GM21360 (cell line): ENCODE data around the gene TAF7L.
"Not testable (repeated sequence)": the region's sequence is repeated elsewhere in the genome, so short reads cannot be mapped to it uniquely, and the experiment has no call there.

ENCODE experiments used
- ATAC-seq: cut with Tn5 transposase; IDR thresholded peaks from one replicate; pipeline ENCODE4 v1.9.1; 2021; ENCODE audit warnings: mild to moderate bottlenecking, moderate library complexity; ENCODE audit not compliant: unreplicated experiment

The TAF7L gene, protein sequence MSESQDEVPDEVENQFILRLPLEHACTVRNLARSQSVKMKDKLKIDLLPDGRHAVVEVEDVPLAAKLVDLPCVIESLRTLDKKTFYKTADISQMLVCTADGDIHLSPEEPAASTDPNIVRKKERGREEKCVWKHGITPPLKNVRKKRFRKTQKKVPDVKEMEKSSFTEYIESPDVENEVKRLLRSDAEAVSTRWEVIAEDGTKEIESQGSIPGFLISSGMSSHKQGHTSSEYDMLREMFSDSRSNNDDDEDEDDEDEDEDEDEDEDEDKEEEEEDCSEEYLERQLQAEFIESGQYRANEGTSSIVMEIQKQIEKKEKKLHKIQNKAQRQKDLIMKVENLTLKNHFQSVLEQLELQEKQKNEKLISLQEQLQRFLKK

DNA sequence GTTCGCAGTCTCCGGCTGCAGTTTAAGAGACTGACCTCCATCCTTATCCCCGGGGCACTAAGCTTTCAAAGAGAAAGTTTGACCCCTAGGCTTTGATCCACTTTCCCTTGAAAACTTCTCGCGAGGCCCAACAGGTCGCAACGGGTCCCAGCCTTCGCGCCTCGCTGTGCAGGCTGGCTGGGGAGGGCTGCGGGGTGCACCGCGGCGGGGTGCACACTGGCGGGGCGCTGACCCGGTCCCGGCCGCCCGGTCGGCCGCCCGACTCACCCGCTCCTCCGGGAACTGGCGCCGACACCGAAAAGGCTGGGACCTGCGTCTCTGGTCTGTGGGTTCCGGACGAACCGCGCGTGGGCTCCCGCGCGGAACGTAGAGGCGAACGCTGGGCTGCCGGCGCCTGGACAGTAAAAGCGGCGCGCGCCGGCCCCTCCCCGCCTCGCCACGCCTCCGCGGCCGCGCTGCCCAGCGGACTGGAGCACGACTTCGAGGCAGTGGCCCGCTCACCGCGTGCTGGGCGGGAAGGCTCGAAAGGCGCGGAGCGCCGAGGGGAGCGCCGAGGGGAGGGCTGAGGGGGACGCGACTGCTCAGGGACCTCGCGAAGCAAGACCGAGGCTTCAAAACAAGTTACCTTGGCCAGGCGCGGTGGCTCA, at the start of gene TAF7L:
TAF7L (minus strand) TSS at position 378 of the 647 bp plus-strand sequence. CDS start 3,791 bp downstream, outside the sequence.
- no peak for ATAC-seq

DNA sequence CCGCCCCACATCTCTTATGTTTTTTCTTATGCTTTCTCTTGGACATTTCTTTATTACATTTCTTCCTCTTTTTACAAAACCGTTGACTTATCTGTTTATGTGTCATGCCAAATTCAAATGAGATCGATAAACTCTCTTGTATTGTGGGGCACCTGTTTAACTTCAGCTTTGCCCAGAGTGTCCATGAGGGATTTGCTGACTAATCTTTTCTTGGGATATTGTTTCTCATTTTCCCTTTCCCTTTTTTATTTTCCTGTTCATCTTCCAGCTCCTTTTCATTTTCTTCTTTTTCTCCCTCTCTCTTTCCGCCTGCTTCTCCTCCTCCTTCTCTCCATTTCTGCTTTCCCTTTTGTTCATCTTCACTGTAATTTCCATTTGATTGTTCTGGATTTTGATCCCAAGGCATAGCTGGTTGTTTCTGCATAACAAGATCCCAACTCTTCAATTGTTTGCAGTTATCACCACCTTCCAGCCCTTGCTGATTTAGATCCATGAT, 46.7 kb upstream of the TAF7L start:
- no peak for ATAC-seq

DNA sequence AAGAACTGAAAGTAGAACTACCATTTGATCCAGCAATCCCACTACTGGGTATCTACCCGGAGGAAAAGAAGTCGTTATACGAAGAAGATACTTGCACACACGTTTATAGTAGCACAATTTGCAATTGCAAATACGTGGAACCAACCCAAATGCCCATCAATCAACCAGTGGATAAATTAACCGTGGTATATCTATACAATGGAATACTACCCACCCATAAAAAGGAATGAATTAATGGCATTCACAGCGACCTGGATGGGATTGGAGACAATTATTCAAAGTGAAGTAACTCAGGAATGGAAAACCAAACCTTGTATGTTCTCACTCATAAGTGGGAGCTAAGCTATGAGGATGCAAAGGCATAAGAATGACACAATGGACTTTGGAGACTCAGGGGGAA, 43.2 kb upstream of the TAF7L start:
- not testable (repeated sequence) for ATAC-seq

DNA sequence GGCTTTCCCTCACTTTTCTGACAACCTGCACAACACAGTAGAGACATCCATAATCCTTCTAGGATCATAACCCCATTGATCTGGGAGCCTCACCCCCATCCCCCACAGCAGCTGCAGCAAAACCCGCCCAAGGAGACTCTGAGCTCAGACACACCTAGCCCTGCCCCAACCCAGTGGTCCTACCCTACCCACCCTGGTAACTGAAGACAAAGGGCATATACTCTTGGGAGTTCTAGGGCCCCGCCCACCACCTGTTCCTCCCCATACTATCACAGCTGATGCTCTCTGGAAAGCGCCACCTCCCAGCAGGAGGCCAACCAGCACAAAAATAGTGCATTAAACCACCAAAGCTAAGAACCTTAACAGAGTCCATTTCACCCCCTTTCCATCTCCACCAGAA, 35.5 kb upstream of the TAF7L start:
- ATAC-seq = not testable (repeated sequence)

DNA sequence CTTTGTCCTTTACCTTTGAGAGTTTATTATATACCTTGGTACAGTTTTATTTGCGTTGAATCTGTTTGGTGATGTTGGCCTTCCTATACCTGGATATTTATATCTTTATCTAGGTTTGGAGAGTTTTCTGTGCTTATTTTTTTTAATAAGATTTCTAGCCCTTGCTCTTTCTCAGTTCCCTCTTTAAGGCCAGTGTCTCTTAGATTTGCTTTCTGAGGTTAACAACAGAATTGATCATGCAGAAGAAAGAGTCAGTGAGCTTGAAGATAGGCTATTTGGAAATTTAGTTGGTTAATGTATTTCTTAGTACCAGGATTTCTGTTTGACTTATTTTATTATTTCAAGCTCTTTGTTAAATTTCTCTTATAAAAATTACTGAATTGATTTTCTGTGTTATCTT, 12.7 kb upstream of the TAF7L start:
- no peak for ATAC-seq

DNA sequence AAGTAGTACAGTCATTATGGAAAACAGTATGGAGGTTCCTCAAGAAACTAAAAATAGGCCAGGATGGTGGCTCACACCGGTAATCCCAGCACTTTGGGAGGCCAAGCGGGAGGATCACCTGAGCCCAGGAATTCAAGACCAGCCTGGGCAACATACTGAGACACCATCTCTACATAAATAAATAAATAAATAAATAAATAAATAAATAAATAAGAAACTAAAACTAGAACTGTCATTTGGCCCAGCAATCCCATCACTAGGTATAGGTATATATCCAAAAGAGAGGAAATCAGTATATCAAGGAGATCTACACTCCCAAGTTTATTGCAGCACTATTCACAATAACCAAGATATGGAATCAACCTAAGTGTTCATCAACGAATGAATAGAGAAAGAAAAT, 4.5 kb upstream of the TAF7L start:
- not testable (repeated sequence) for ATAC-seq

DNA sequence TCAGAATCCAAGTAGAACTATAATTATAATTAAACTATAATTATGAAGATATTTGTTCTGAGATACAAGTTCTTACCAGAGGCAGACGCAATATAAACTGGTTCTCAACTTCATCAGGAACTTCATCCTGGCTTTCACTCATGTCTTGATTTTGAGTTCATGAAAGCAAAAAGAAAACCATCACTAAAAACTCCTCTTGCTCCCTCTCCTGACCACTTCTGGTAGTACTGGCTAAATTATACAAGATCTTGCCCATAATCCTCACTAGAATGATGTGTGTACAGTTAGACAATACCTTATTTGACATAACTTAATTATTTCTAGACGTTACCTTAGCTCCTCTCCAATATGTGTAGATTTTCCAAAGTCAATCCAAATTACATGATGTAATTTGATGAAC, 3.7 kb downstream of the TAF7L start:
- ATAC-seq = no peak

DNA sequence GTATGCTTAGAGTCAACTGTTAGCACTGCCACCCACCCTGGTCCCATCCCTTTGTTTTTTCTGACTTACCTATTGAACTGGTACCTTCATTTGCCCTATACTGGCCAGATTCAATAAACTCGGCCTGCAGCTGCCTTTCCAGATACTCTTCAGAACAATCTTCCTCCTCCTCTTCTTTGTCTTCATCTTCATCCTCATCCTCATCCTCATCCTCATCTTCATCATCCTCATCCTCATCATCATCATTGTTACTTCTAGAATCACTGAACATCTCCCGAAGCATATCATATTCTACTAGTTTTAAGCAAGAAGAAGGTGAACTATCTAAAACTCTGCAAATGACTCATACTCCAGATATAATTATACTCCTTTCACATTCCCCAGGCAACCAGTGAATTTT, 14.9 kb downstream of the TAF7L start:
- ATAC-seq = no peak

DNA sequence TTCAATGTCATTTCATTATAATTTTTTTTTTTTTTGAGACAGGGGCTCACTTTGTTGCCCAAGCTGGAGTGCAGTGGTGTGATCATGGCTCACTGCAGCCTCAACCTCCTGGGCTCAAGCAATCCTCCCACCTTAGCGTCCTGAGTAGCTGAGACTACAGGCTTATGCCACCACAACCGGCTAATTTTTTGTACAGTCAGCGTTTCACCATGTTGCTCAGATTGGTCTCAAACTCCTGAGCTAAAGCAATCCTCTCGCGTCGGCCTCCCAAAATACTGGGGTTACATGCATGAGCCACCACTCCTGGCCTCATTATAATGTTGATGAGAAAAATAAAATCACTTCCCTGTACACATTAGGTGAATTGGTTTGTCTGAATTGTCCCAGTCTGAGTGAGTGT, 16.9 kb downstream of the TAF7L start:
- ATAC-seq = no peak

DNA sequence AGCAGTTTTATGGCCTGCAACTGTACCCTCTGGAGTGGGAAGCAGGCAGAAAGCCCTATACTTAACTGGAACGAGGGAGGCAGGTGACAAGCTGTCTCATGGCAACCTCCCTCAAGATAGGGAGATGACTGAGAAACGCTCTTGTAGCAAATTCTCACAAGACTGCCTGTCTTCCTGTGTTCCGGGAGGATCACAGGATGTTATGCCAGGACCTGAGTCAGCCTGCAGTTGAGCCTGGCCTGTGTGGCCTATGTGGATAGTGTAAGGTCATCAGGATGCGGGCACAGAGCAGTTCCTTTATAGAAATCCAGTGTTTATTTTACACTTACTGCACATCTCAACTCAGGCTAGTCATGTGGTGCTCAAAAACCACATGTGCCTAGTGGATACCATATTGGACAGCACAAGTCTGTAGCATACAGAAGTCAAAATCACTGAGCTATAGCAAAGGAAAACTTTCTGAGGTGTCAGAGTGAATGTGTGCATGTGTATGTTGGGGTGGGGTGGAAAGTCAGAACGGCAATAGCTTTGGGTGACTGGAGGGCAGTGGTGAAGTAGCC, 25.2 kb downstream of the TAF7L start:
- no peak for ATAC-seq

DNA sequence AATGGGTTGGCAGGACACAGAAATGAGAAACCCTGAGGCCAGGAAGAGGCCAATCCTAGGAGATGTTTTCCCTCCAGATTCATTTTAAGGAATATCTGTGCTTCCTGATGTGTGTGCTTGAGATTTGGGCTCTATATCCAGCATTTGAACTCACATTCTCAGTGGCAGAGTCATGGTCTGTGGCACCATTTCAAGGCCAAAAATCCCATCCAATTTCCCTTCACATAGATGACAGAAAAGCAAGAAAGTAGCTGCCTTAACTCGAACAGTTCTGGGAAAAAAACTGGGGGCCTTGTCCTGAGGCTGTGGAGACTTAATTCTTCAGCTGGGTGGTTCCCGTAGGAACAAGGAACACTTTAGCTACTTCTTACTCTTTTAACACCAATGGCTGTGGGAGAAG, 27.4 kb downstream of the TAF7L start:
- ATAC-seq = no peak

DNA sequence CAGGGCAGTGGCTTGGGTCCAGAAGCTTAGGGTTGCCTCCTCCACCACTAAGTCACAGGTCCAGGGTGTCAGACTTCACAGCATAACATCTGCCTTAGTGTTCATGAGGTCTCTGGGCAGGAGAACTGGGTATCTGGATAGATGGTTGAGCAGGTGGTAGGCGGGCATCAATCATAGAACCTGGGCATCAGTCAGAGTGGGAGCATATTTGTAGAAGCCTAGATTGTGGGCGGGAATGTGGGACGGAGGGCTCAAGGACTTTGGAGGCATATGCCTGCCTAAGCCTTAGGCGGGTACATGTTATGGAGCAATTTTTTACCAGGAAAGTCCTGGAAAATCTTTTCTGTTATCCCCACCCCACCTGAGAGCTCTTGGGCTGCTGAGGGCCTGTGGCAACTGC, 28.5 kb downstream of the TAF7L start:
- ATAC-seq = no peak

DNA sequence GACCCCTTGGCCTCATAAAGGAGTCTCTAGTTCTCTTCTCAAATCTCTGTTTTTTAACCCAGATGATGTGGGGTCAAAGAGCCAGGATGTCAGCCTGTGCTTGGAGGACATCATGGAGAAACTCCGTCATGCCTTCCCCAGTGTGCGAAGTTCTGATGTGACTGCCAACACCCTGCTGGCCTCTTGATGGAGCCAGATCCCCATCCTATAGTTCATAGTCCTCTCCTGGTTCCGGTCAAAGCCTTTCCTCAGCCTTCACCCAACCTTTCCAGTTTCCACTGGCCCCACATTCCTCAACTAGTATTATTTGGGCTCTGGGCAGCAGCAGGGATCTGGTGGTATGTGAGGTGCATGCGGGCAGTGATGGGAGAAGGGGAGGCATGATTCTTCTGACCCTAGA, 30.7 kb downstream of the TAF7L start:
- no peak for ATAC-seq

DNA sequence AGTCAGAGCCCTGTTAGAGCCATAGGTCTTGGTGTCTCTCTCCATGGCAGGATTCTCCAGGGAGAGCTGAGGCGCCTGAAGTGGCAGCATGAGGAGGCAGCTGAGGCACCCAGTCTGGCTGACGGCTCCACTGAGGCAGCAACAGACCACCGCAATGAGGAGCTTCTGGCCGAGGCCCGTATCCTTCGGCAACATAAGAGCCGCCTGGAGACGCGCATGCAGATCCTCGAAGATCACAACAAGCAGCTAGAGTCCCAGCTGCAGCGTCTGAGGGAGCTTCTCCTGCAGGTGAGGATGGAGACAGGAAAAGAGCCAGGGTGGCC, 32.9 kb downstream of the TAF7L start:
- no peak for ATAC-seq

DNA sequence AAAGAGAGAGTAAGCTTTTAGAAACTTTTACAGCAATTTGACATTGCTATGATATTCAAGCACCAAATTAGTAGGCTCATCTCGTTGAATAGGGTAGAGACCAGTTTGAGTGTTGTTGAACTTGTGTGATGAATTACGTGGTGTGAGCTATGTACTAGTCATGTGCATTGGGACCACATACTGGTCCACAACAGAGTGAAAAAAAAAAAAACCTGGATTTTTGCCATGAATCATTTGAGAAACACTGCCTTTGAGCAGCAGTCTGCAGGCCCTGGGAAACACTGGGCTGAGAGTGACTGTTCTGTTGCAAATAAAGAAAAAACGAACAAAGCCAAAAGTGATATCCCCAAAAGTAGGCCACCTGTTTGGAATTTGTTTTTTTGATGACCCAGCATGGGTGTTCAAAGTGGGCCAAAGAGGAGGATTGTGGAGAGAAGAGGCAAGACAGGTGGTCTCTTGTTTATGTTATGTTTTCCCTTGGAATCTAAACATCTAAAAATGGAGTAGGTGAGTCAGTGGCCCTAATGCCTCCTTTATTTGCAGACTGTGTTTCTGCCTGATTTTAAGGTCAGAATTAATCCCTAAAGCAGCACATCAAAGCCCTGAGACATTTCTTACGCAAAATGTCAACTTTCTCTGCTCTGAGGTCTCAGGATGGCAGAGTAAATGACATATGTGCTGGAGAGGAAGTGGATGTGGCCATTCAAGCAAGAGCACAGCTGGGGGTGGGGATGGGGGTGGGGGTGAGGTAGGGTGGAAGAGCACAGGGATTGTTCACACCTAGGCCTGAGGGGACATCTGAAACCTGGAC, 33.5 kb downstream of the TAF7L start:
- no peak for ATAC-seq

DNA sequence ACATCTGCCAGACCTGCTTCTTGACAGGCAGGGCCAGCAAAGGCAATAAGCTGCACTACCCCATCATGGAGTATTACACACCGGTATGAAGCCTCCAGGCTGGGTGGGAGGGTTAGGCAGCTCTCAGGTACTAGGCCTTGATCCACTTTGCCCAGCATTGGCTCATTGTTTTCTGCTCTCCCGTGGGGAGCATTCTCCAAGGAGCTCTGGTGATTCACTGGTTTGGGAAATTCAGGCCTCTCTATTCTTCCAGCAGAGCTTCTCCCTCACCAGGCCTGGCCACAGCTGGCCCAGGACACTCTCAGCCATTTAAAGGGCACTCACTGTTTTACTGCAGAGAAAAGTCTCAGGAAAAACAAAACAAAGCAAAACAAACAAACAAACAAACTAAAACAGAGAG, 38.5 kb downstream of the TAF7L start:
- ATAC-seq = no peak

DNA sequence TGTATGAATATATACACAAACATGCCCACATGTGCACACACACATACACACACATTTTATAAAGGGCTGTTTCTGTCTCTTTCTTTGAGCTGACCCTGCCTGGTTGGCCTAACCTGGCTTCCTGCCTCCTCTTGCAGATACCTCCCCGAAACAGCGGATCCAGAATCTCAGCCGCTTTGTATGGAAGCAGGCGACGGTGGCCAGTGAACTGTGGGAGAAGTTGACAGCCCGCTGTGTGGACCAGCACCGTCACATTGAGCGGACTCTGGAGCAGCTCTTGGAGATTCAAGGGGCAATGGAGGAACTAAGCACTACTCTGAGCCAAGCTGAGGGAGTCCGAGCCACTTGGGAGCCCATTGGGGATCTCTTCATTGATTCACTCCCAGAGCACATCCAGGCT, 49.6 kb downstream of the TAF7L start:
- no peak for ATAC-seq

DNA sequence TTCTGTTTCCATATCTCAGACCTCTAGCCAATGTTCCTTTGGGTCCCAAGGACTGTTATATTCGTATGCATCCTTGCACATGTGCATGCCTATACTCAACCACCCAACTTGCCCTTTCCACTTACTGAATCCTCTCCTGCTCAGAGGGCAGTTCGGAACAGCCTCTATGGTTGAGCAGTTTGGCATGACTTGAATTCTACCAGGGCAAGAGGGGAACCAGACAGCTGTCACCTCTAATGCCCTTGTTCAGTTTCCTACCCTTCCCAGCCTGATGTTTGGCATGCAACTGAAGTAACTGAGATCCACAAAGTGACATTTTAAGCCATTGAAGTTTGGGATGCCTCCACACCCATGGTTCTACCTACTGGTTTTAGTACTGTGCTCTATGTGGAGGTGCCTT, 54.1 kb downstream of the TAF7L start:
- no peak for ATAC-seq

DNA sequence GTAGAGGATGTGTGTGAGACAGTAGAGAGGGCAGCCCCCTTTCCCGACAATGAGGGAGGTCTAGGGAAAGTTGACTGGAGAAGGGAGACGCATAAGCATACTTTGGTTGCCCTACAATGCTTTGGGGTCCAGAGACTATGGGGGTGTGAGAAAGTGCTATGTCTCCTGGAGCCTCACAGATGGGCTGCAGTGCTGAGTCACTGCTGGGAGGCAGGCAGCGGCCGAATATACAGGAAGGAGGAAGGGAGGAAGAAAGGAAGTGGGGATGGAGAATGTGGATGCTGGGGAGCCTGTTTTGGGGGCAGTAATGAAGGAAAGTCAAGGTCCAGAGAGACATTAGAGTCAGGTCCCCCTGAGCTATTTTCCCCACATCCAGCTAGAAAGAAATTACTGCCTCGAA, 58.8 kb downstream of the TAF7L start:
- no peak for ATAC-seq

DNA sequence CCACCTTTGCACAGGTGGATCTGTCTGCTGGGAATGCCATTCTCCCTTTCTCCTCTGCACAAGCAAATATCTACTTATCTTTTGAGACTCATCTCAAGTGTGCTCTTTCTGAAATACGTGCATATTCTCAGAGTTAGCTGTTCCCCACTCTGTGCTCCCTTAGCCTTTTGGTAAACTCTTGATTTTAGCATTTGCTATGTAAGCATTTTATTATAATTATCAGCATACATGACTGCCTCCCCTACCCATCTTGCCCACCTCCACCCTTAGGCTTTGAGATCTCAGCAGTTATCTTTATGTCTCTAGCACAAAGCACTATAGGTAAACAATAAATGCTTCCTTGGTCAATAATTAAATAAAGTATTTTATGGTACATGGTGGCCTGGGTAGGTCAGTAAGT, 60.1 kb downstream of the TAF7L start:
- no peak for ATAC-seq

DNA sequence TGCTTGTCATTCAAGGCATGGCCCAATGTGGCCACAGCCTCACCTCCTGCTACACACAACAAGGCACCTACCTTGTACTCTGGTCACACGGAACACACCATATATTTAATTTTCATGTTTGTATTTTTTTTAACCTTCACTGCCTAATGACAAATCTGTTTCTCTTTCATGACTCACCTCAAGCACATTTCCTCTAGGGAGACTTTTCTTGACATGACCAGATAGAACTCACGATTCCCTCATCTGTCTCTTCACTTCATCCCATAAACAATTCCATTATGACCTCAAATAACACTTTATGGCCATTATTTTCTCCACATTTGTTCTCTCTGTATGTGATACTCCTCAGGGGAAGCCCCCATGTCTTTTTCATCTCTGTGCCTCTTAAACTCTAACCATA, 60.5 kb downstream of the TAF7L start:
- ATAC-seq = no peak
